Activated T-helper 17 cell treated with anti-CD3 and anti-CD28 coated beads, Interleukin-2, amount 50 U/mL, for 72 hours (primary cell): Measurements from ENCODE around the gene LRRC19. TPM values are rescaled to one million over a fixed set of nuclear protein-coding genes. Genes with fewer than 3 reads are reported as not detected.
A peak's percentile ranks its signal among the peaks of the same experiment; 100 is the strongest.

ENCODE experiments used
- ATAC-seq: fragments of 150-1000 bp; cut with Tn5 transposase; replicated peaks from 2 replicates; pipeline ENCODE4 v1.10.0; 2021; ENCODE audit warnings: mild to moderate bottlenecking, moderate library complexity
- H3K27ac Mint-ChIP-seq: one replicate; pipeline ENCODE4 v1.8.0; 2022; ENCODE audit warnings: mixed read lengths
- H3K27me3 Mint-ChIP-seq: one replicate; pipeline ENCODE4 v1.8.0; 2022; ENCODE audit warnings: mixed read lengths
- H3K36me3 Mint-ChIP-seq: one replicate; pipeline ENCODE4 v1.8.0; 2022; ENCODE audit warnings: low read depth, mild to moderate bottlenecking, mixed read lengths
- H3K4me1 Mint-ChIP-seq: one replicate; pipeline ENCODE4 v1.8.0; 2022; ENCODE audit warnings: mixed read lengths
- H3K4me3 Mint-ChIP-seq: one replicate; pipeline ENCODE4 v1.8.0; 2022; ENCODE audit warnings: mild to moderate bottlenecking, mixed read lengths
- H3K9me3 Mint-ChIP-seq: one replicate; pipeline ENCODE4 v1.8.0; 2022; ENCODE audit warnings: mixed read lengths
- total RNA-seq, 2 donors: library from RNA; stranded (reverse); gene quantifications; one replicate each; pipeline ENCODE4 v1.2.3, GENCODE V29; 2022

The LRRC19 gene
- total RNA-seq, 2 donors from 2014 or later: not detected

GRCh38 chr9:26983340-26983739 lies 22.1 kb downstream of the LRRC19 start:
- Mint-ChIP-seq H3K27ac (no peak overlapping the region), H3K36me3 (peaks cover 22% of the 10 kb centered on the region), H3K4me1 (no peaks in the 10 kb centered on the region), H3K9me3 (no peaks in the 10 kb centered on the region), H3K27me3 (no peaks in the 10 kb centered on the region), H3K4me3 (no peak overlapping the region)
- ATAC-seq: no peak

- Mint-ChIP-seq H3K4me3 (no peak overlapping the region), H3K36me3 (peaks cover 4% of the 10 kb centered on the region), H3K4me1 (no peaks in the 10 kb centered on the region), H3K27me3 (no peaks in the 10 kb centered on the region), H3K9me3 (no peaks in the 10 kb centered on the region), H3K27ac (no peak overlapping the region)
- no peak for ATAC-seq
These were observed 29.5 kb downstream of the LRRC19 start for GRCh38 chr9:26975728-26976707.

- Mint-ChIP-seq H3K27me3 (no peaks in the 10 kb centered on the region), H3K4me1 (no peaks in the 10 kb centered on the region), H3K27ac (no peak overlapping the region), H3K9me3 (no peaks in the 10 kb centered on the region), H3K4me3 (no peak overlapping the region), H3K36me3 (no peaks in the 10 kb centered on the region)
- ATAC-seq: no peak
These were observed 30.5 kb downstream of the LRRC19 start for GRCh38 chr9:26974927-26975326.

- Mint-ChIP-seq H3K27me3 (no peaks in the 10 kb centered on the region), H3K27ac (no peak overlapping the region), H3K36me3 (no peaks in the 10 kb centered on the region), H3K9me3 (no peaks in the 10 kb centered on the region), H3K4me3 (no peak overlapping the region), H3K4me1 (no peaks in the 10 kb centered on the region)
- ATAC-seq: no peak
These were observed 31.5 kb downstream of the LRRC19 start for GRCh38 chr9:26973989-26974388.

GRCh38 chr9:26971721-26972120 lies 33.8 kb downstream of the LRRC19 start:
- H3K4me3 Mint-ChIP-seq: no peak overlapping the region
- no peak overlapping the region for H3K27ac Mint-ChIP-seq
- H3K4me1 Mint-ChIP-seq: no peaks in the 10 kb centered on the region
- no peaks in the 10 kb centered on the region for H3K9me3 Mint-ChIP-seq
- H3K36me3 Mint-ChIP-seq: no peaks in the 10 kb centered on the region
- no peak for ATAC-seq
- H3K27me3 Mint-ChIP-seq: no peaks in the 10 kb centered on the region

GRCh38 chr9:26956860-26957233 lies 48.6 kb downstream of the LRRC19 start:
- no peaks in the 10 kb centered on the region for H3K36me3 Mint-ChIP-seq
- no peaks in the 10 kb centered on the region for H3K9me3 Mint-ChIP-seq
- H3K4me1 Mint-ChIP-seq: peaks cover 18% of the 10 kb centered on the region
- peak overlapping the region; percentile 95 for H3K27ac Mint-ChIP-seq
- no peaks in the 10 kb centered on the region for H3K27me3 Mint-ChIP-seq
- H3K4me3 Mint-ChIP-seq: peak overlapping the region; percentile 92
- ATAC-seq: no peak

GRCh38 chr9:26955921-26956859 lies 49.3 kb downstream of the LRRC19 start, which contains the start of gene IFT74:
Gene IFT74 (plus strand): TSS chr9:26956412. CDS start chr9:26961968, 5,556 bp downstream.
- H3K4me3 Mint-ChIP-seq: peak within 1 kb of the TSS; percentile 92
- H3K9me3 Mint-ChIP-seq: no peaks in the 10 kb centered on the region
- peaks cover 14% of the 10 kb centered on the region for H3K4me1 Mint-ChIP-seq
- H3K27me3 Mint-ChIP-seq: no peaks in the 10 kb centered on the region
- no peaks in the 10 kb centered on the region for H3K36me3 Mint-ChIP-seq
- peak; percentile 100 for ATAC-seq
- H3K27ac Mint-ChIP-seq: peak within 1 kb of the TSS; percentile 95

GRCh38 chr9:26955222-26955903 lies 50.1 kb downstream of the LRRC19 start:
- peak overlapping the region; percentile 95 for H3K27ac Mint-ChIP-seq
- no peaks in the 10 kb centered on the region for H3K27me3 Mint-ChIP-seq
- no peak for ATAC-seq
- H3K36me3 Mint-ChIP-seq: no peaks in the 10 kb centered on the region
- H3K9me3 Mint-ChIP-seq: no peaks in the 10 kb centered on the region
- H3K4me1 Mint-ChIP-seq: peaks cover 14% of the 10 kb centered on the region
- peak overlapping the region; percentile 92 for H3K4me3 Mint-ChIP-seq

GRCh38 chr9:26954050-26954508 lies 51.4 kb downstream of the LRRC19 start:
- Mint-ChIP-seq H3K9me3 (no peaks in the 10 kb centered on the region), H3K36me3 (no peaks in the 10 kb centered on the region), H3K4me3 (peak overlapping the region; percentile 92), H3K27ac (peak overlapping the region; percentile 56), H3K27me3 (peaks cover 4% of the 10 kb centered on the region), H3K4me1 (peaks cover 14% of the 10 kb centered on the region)
- peak; percentile 55 for ATAC-seq

- H3K27me3 Mint-ChIP-seq: peaks cover 4% of the 10 kb centered on the region
- H3K4me3 Mint-ChIP-seq: no peak overlapping the region
- ATAC-seq: no peak
- peaks cover 9% of the 10 kb centered on the region for H3K36me3 Mint-ChIP-seq
- no peaks in the 10 kb centered on the region for H3K9me3 Mint-ChIP-seq
- peaks cover 10% of the 10 kb centered on the region for H3K4me1 Mint-ChIP-seq
- H3K27ac Mint-ChIP-seq: no peak overlapping the region
These were observed 53.7 kb downstream of the LRRC19 start for GRCh38 chr9:26951794-26952193.

- Mint-ChIP-seq H3K27ac (no peak overlapping the region), H3K4me3 (no peak overlapping the region), H3K4me1 (peaks cover 12% of the 10 kb centered on the region), H3K27me3 (peaks cover 4% of the 10 kb centered on the region), H3K36me3 (peaks cover 9% of the 10 kb centered on the region), H3K9me3 (no peaks in the 10 kb centered on the region)
- no peak for ATAC-seq
These were observed 55.0 kb downstream of the LRRC19 start for GRCh38 chr9:26950521-26950920.

- Mint-ChIP-seq H3K27me3 (peaks cover 4% of the 10 kb centered on the region), H3K4me3 (peak overlapping the region; percentile 83), H3K4me1 (peaks cover 11% of the 10 kb centered on the region), H3K36me3 (peaks cover 9% of the 10 kb centered on the region), H3K27ac (peak overlapping the region; percentile 36), H3K9me3 (no peaks in the 10 kb centered on the region)
- ATAC-seq: no peak
These were observed 55.8 kb downstream of the LRRC19 start for GRCh38 chr9:26949637-26950069.

- peaks cover 18% of the 10 kb centered on the region for H3K4me1 Mint-ChIP-seq
- H3K27me3 Mint-ChIP-seq: peaks cover 4% of the 10 kb centered on the region
- H3K36me3 Mint-ChIP-seq: peaks cover 26% of the 10 kb centered on the region
- no peak for ATAC-seq
- peak overlapping the region; percentile 99 for H3K27ac Mint-ChIP-seq
- no peaks in the 10 kb centered on the region for H3K9me3 Mint-ChIP-seq
- peak overlapping the region; percentile 83 for H3K4me3 Mint-ChIP-seq
These were observed 57.7 kb downstream of the LRRC19 start for GRCh38 chr9:26947736-26948135.
